Measurements from ENCODE around the gene WNT5A. TPM values are rescaled to one million over a fixed set of nuclear protein-coding genes. Genes with fewer than 3 reads are reported as not detected.

Gene WNT5A
- polyA plus RNA-seq, 2 of the 4 experiments (the other 2 are of a cell fraction): 0.10 to 1.1 TPM

- ATAC-seq: no peak
- H3K4me2 ChIP-seq: no peak overlapping the region
- no peak for DNase-seq (ENCODE audit: low read depth in 1 of 2, low spot score in 1 of 2)
- no peak overlapping the region for H3K4me3 ChIP-seq
- no peak overlapping the region for H3K27ac ChIP-seq
- CTCF ChIA-PET: no interaction called here
- no peak for FAIRE-seq
- 8% methylated on average over 4 of the region's 4 CpGs for WGBS (ENCODE audit: missing lambda C conversion rate)
- H3K4me1 ChIP-seq: no peaks in the 10 kb centered on the region
- no peaks in the 10 kb centered on the region for H3K9me3 ChIP-seq
- no peak for TF ChIP-seq KDM1A (IDR thresholded peaks at IDR 0.05; ENCODE audit: low read depth)
- no peak for TF ChIP-seq ZFP36 (IDR thresholded peaks at IDR 0.05; ENCODE audit: borderline replicate concordance, partially characterized antibody)
- no peak for TF ChIP-seq FOSB (CRISPR knock-in tag; IDR thresholded peaks at IDR 0.05)
- TF ChIP-seq CHD4 (IDR thresholded peaks at IDR 0.05; ENCODE audit: borderline replicate concordance): no peak
- TF ChIP-seq ZNF302 (CRISPR knock-in tag; IDR thresholded peaks at IDR 0.05): no peak
- TF ChIP-seq EP300 (IDR thresholded peaks at IDR 0.05): no peak
- TF ChIP-seq RCOR1 (IDR thresholded peaks at IDR 0.05; ENCODE audit: low read depth, low read length): no peak
- TF ChIP-seq NPAS2 (CRISPR knock-in tag; IDR thresholded peaks at IDR 0.05; ENCODE audit: borderline replicate concordance): no peak
- no peak for TF ChIP-seq NFE2L2 (conservative IDR thresholded peaks at IDR 0.05; ENCODE audit: low read length)
- TF ChIP-seq SMC3 (IDR thresholded peaks at IDR 0.05): no peak
- TF ChIP-seq RARB (CRISPR knock-in tag; IDR thresholded peaks at IDR 0.05): no peak
- no peak for TF ChIP-seq TFCP2L1 (CRISPR knock-in tag; IDR thresholded peaks at IDR 0.05)
- no peak for TF ChIP-seq E2F6 (IDR thresholded peaks at IDR 0.05; ENCODE audit: borderline replicate concordance, low read depth)
- TF ChIP-seq ESRRA (IDR thresholded peaks at IDR 0.05; ENCODE audit: borderline replicate concordance, low read length): no peak
- POLR2A ChIA-PET: no interaction called here
Measured at GRCh38 chr3:55441499-55441898, 45.6 kb downstream of the WNT5A start.

- Histone ChIP-seq H3K9me3 (no peaks in the 10 kb centered on the region), H3K4me3 (no peak overlapping the region), H3K4me2 (no peak overlapping the region), H3K27ac (no peak overlapping the region), H3K4me1 (no peaks in the 10 kb centered on the region)
- ChIA-PET POLR2A (no interaction called here), CTCF (no interaction called here)
- TF ChIP-seq CBX2 (IDR thresholded peaks at IDR 0.05; ENCODE audit: borderline replicate concordance, low read depth) (no peak), RFX5 (IDR thresholded peaks at IDR 0.05) (no peak)
- no peak for FAIRE-seq
- WGBS (ENCODE audit: missing lambda C conversion rate): 0% methylated on average over 2 of the region's 2 CpGs
- no peak for ATAC-seq
- no peak for DNase-seq (ENCODE audit: low read depth in 1 of 2, low spot score in 1 of 2)
Measured at GRCh38 chr3:55440104-55440708, 46.9 kb downstream of the WNT5A start.

- Histone ChIP-seq H3K4me3 (no peak overlapping the region), H3K27ac (no peak overlapping the region), H3K4me2 (no peak overlapping the region), H3K9me3 (no peaks in the 10 kb centered on the region), H3K4me1 (no peaks in the 10 kb centered on the region)
- POLR2A ChIA-PET: no interaction called here
- DNase-seq (ENCODE audit: low read depth in 1 of 2, low spot score in 1 of 2): no peak
- FAIRE-seq: no peak
- 21% methylated on average over 3 of the region's 3 CpGs for WGBS (ENCODE audit: missing lambda C conversion rate)
- TF ChIP-seq REST (IDR thresholded peaks at IDR 0.05) (no peak), CHD2 (IDR thresholded peaks at IDR 0.05; ENCODE audit: low read length, partially characterized antibody) (no peak), ZFP36 (IDR thresholded peaks at IDR 0.05; ENCODE audit: borderline replicate concordance, partially characterized antibody) (no peak), ELK1 (IDR thresholded peaks at IDR 0.05; ENCODE audit: low read depth, low read length) (no peak), POLR2A (IDR thresholded peaks at IDR 0.05; ENCODE audit: low read length) (no peak), ZC3H11A (IDR thresholded peaks at IDR 0.05) (no peak), PHF8 (IDR thresholded peaks at IDR 0.05; ENCODE audit: borderline replicate concordance, low read depth) (no peak), GATA3 (IDR thresholded peaks at IDR 0.05; ENCODE audit: borderline replicate concordance) (no peak), CTCF (IDR thresholded peaks at IDR 0.05) (no peak), KDM1A (IDR thresholded peaks at IDR 0.05; ENCODE audit: low read depth) (no peak), TP53 (CRISPR knock-in tag; IDR thresholded peaks at IDR 0.05) (no peak), MAZ (IDR thresholded peaks at IDR 0.05; ENCODE audit: borderline replicate concordance, low read depth, low read length) (no peak), EP300 (IDR thresholded peaks at IDR 0.05) (no peak), RARB (CRISPR knock-in tag; IDR thresholded peaks at IDR 0.05) (no peak), CBX2 (IDR thresholded peaks at IDR 0.05; ENCODE audit: borderline replicate concordance, low read depth) (no peak), JUNB (IDR thresholded peaks at IDR 0.05) (no peak)
- no peak for ATAC-seq
- CTCF ChIA-PET: no interaction called here
Measured at GRCh38 chr3:55439657-55440056, 47.4 kb downstream of the WNT5A start.
